A549 (cell line): ENCODE measurements around the gene CHM. TPM values are rescaled to one million over a fixed set of nuclear protein-coding genes. Genes with fewer than 3 reads are reported as not detected.
A peak's percentile ranks its signal among the peaks of the same experiment; 100 is the strongest.

Source experiments
- ATAC-seq, 2 experiments: fragments of 200-7000 bp in 1 of 2; fragments of >200 bp in 1 of 2; cut with Nextera tagmentation in 1 of 2; cut with Tn5 transposase in 1 of 2; 3 replicates each; pipeline versions ENCODE4 v1.8.0 to v1.9.1; 2018 to 2020; ENCODE audit warnings: mild to moderate bottlenecking in 1 of 2, moderate library complexity in 1 of 2
- CTCF ChIA-PET: fragments of 300-600 bp; sonication (Branson Sonifier 250); formaldehyde crosslinking; extraction: SDS; loops from one replicate; lab custom pipeline; 2021; ENCODE audit warnings: antibody characterized with exemption, inconsistent platforms; lab: Yijun Ruan, JAX
- POLR2A ChIA-PET: fragments of 350-600 bp; formaldehyde crosslinking; extraction: SDS; loops from one replicate; lab custom pipeline; 2021; ENCODE audit warnings: antibody characterized with exemption, inconsistent platforms; lab: Yijun Ruan, JAX
- DNase-seq, 2 experiments: peaks; one replicate each; pipeline versions ENCODE4 v3.0.0 to v3.0.0-alpha.2; 2011 to 2016; ENCODE audit warnings: low read depth in 1 of 2, low spot score in 1 of 2
- FAIRE-seq: peaks from 2 replicates; lab custom pipeline; 2011; peaks lifted over from hg19 to GRCh38; lab: Jason Lieb, UNC
- H3K27ac ChIP-seq, 2 experiments: fragments of >200 bp; sonication (Bioruptor Twin); formaldehyde crosslinking; 3 replicates each; pipeline ENCODE4 v1.5.1; 2016 to 2017
- H3K4me1 ChIP-seq: fragments of >200 bp; sonication (Bioruptor Twin); formaldehyde crosslinking; 3 replicates; pipeline ENCODE4 v1.6.1; 2016
- H3K4me2 ChIP-seq: fragments of >200 bp; sonication (Bioruptor Twin); formaldehyde crosslinking; 3 replicates; pipeline ENCODE4 v1.6.1; 2016
- H3K4me3 ChIP-seq: fragments of >200 bp; sonication (Bioruptor Twin); formaldehyde crosslinking; 3 replicates; pipeline ENCODE4 v1.5.1; 2016
- H3K9me3 ChIP-seq: fragments of >200 bp; sonication (Bioruptor Twin); formaldehyde crosslinking; 3 replicates; pipeline ENCODE4 v1.6.1; 2016
- CBX8 ChIP-seq: fragments of 200-600 bp; sonication (generic); IDR thresholded peaks from 2 replicates; pipeline ENCODE4 v1.6.1; 2016
- CEBPB ChIP-seq, 2 experiments: fragments of >200 bp in 1 of 2; sonication (Bioruptor Twin) in 1 of 2; formaldehyde crosslinking in 1 of 2; IDR thresholded peaks; 2 replicates each; pipeline ENCODE4 v1.6.1; 2012 to 2016
- CHD2 ChIP-seq: fragments of 150-350 bp; IDR thresholded peaks from 2 replicates; pipeline ENCODE4 v1.6.1; 2014; ENCODE audit warnings: low read length; ENCODE audit not compliant: partially characterized antibody
- CHD4 ChIP-seq: fragments of 200-600 bp; sonication (generic); IDR thresholded peaks from 2 replicates; pipeline ENCODE4 v1.6.1; 2016; ENCODE audit warnings: antibody characterized with exemption, mild to moderate bottlenecking, borderline replicate concordance
- EHF ChIP-seq: fragments of 250-450 bp; sonication (Bioruptor Pico); IDR thresholded peaks from 2 replicates; pipeline ENCODE4 v1.5.0; 2020; ENCODE audit warnings: mild to moderate bottlenecking
- ESRRA ChIP-seq: fragments of 150-350 bp; IDR thresholded peaks from 2 replicates; pipeline ENCODE4 v1.6.1; 2014; ENCODE audit warnings: mild to moderate bottlenecking, low read length, borderline replicate concordance
- FOXS1 ChIP-seq: fragments of 250-450 bp; sonication (Bioruptor Pico); IDR thresholded peaks from 2 replicates; pipeline ENCODE4 v1.5.0; 2020; ENCODE audit warnings: mild to moderate bottlenecking, moderate library complexity
- HDAC2 ChIP-seq: fragments of 200-600 bp; sonication (generic); IDR thresholded peaks from 2 replicates; pipeline ENCODE4 v1.6.1; 2016
- HOXA7 ChIP-seq: fragments of 250-450 bp; sonication (Bioruptor Pico); IDR thresholded peaks from 2 replicates; pipeline ENCODE4 v1.5.0; 2020; ENCODE audit warnings: mild to moderate bottlenecking, moderate library complexity
- MAFK ChIP-seq: fragments of 450-650 bp; IDR thresholded peaks from 2 replicates; pipeline ENCODE4 v1.6.1; 2014; ENCODE audit not compliant: partially characterized antibody
- MAZ ChIP-seq: fragments of 150-350 bp; IDR thresholded peaks from 2 replicates; pipeline ENCODE4 v1.6.1; 2014; ENCODE audit warnings: antibody characterized with exemption, low read depth, low read length, borderline replicate concordance
- NFE2L2 ChIP-seq: fragments of 150-350 bp; conservative IDR thresholded peaks from 2 replicates; pipeline ENCODE4 v1.6.1; 2014; ENCODE audit warnings: low read length
- NPAS2 ChIP-seq: fragments of 250-450 bp; sonication (Bioruptor Pico); IDR thresholded peaks from 2 replicates; pipeline ENCODE4 v1.8.0; 2022; ENCODE audit warnings: mild to moderate bottlenecking, moderate library complexity, borderline replicate concordance
- PHF8 ChIP-seq: fragments of 200-600 bp; sonication (generic); IDR thresholded peaks from 2 replicates; pipeline ENCODE4 v1.6.1; 2016; ENCODE audit warnings: low read depth, mild to moderate bottlenecking, antibody characterized with exemption, moderate library complexity, borderline replicate concordance
- POLR2AphosphoS2 ChIP-seq: conservative IDR thresholded peaks from 2 replicates; pipeline ENCODE4 v1.6.1; 2012; ENCODE audit warnings: low read length, improper control_type of control experiment, inconsistent platforms
- RAD21 ChIP-seq, 2 experiments: fragments of >200 bp in 1 of 2; sonication (Bioruptor Twin) in 1 of 2; formaldehyde crosslinking in 1 of 2; IDR thresholded peaks in 1 of 2; conservative IDR thresholded peaks in 1 of 2; 2 replicates in 1 of 2; 3 replicates in 1 of 2; pipeline ENCODE4 v1.6.1; 2012 to 2018; ENCODE audit warnings: inconsistent platforms in 1 of 2
- SMC3 ChIP-seq: fragments of >200 bp; sonication (Bioruptor Twin); formaldehyde crosslinking; IDR thresholded peaks from 3 replicates; pipeline ENCODE4 v1.6.1; 2018; ENCODE audit warnings: inconsistent platforms
- SREBF2 ChIP-seq: fragments of 450-650 bp; IDR thresholded peaks from 2 replicates; pipeline ENCODE4 v1.6.1; 2014; ENCODE audit warnings: mild to moderate bottlenecking, moderate library complexity
- TFCP2L1 ChIP-seq: fragments of 250-450 bp; sonication (Bioruptor Pico); IDR thresholded peaks from 2 replicates; pipeline ENCODE4 v1.5.0; 2021; ENCODE audit warnings: mild to moderate bottlenecking
- ZC3H11A ChIP-seq: fragments of 450-650 bp; IDR thresholded peaks from 2 replicates; pipeline ENCODE4 v1.6.1; 2014; ENCODE audit warnings: antibody characterized with exemption, mild to moderate bottlenecking
- ZFP36 ChIP-seq: fragments of 450-650 bp; IDR thresholded peaks from 2 replicates; pipeline ENCODE4 v1.6.1; 2014; ENCODE audit warnings: borderline replicate concordance; ENCODE audit not compliant: partially characterized antibody
- ZNF302 ChIP-seq: fragments of 250-450 bp; sonication (Bioruptor Pico); IDR thresholded peaks from 2 replicates; pipeline ENCODE4 v1.9.0; 2021; ENCODE audit warnings: inconsistent platforms, mild to moderate bottlenecking, moderate library complexity
- ZSCAN20 ChIP-seq: fragments of 250-450 bp; sonication (Bioruptor Pico); IDR thresholded peaks from 2 replicates; pipeline ENCODE4 v1.8.0; 2022; ENCODE audit warnings: mild to moderate bottlenecking, moderate library complexity
- WGBS: methylation state at CpG from one replicate; pipeline ENCODE4 v1.1.6; 2017; ENCODE audit errors: missing lambda C conversion rate; 5-methylcytosine and 5-hydroxymethylcytosine counted together
- polyA plus RNA-seq, 4 experiments: library from polyadenylated mRNA; depleted of rRNA in 3 of 4; stranded (reverse); fragments of >200 nt; fragmentation: RNase III in 1 of 4; extraction: RNeasy Plus Mini Kit Qiagen cat#74134 plus additional on column Dnase treatment in 1 of 4; gene quantifications; 2 replicates in 3 of 4; 3 replicates in 1 of 4; pipeline ENCODE4 v1.2.3, GENCODE V29; 2011 to 2017
- TF ChIP-seq, protein P1 (sequence below): fragments of >200 bp; sonication (Bioruptor Twin); formaldehyde crosslinking; IDR thresholded peaks from 3 replicates; pipeline ENCODE4 v1.5.1; 2016
- TF ChIP-seq, protein P2 (sequence below): fragments of >200 bp; sonication (Bioruptor Twin); formaldehyde crosslinking; IDR thresholded peaks from 3 replicates; pipeline ENCODE4 v1.6.1; 2016
- TF ChIP-seq, protein P3 (sequence below): fragments of >200 bp; sonication (Bioruptor Twin); formaldehyde crosslinking; IDR thresholded peaks from 2 replicates; pipeline ENCODE4 v1.6.1; 2016
- TF ChIP-seq, protein P4 (sequence below): fragments of 200-600 bp; sonication (generic); IDR thresholded peaks from 2 replicates; pipeline ENCODE4 v1.6.1; 2016; ENCODE audit warnings: antibody characterized with exemption, mild to moderate bottlenecking, moderate library complexity
- TF ChIP-seq, protein P5 (sequence below): fragments of 150-350 bp; IDR thresholded peaks from 2 replicates; pipeline ENCODE4 v1.6.1; 2014; ENCODE audit warnings: low read depth, mild to moderate bottlenecking, low read length
- TF ChIP-seq, protein P6 (sequence below): IDR thresholded peaks from 2 replicates; pipeline ENCODE4 v1.6.1; 2012

The CHM gene
- polyA plus RNA-seq, 2 of the 4 experiments (the other 2 are of a cell fraction) = 13.9 to 23.7 TPM

DNA sequence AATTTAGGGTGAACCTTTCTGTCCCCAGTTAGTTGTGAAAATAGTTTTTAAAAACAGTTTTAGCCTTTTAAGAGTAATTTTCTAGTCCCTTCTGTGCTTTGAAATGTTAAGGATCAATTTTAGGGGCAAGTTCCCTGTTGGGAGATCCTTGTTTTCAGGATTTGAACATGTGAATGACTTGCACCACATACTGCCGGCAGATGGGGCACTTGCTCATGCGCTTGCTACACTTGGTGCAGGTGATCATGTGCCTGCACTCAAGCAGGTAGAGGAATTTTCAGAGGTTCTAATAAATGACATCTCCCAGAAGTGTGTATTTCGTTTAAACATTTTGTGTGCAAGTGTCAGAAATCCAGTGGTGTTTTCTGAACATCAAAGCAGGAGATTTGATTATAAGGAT is 195.9 kb downstream of the CHM start:
- TF ChIP-seq CHD2 (no peak), SMC3 (peak; percentile 44; the same call in 2 of the 3 replicates), CHD4 (no peak), POLR2AphosphoS2 (no peak), ZSCAN20 (CRISPR knock-in tag) (no peak), RAD21 (conservative IDR thresholded peaks at IDR 0.05 in 1 of 2, IDR thresholded peaks at IDR 0.05 in 1 of 2) (peak; percentile 44 to 63), ZC3H11A (no peak), ESRRA (no peak), NPAS2 (no peak), HOXA7 (CRISPR knock-in tag) (no peak), ZFP36 (no peak), MAFK (no peak), EHF (CRISPR knock-in tag) (no peak), SREBF2 (no peak), TFCP2L1 (CRISPR knock-in tag) (no peak), FOXS1 (no peak), ZNF302 (CRISPR knock-in tag) (no peak)
- TF ChIP-seq, protein P1, sequence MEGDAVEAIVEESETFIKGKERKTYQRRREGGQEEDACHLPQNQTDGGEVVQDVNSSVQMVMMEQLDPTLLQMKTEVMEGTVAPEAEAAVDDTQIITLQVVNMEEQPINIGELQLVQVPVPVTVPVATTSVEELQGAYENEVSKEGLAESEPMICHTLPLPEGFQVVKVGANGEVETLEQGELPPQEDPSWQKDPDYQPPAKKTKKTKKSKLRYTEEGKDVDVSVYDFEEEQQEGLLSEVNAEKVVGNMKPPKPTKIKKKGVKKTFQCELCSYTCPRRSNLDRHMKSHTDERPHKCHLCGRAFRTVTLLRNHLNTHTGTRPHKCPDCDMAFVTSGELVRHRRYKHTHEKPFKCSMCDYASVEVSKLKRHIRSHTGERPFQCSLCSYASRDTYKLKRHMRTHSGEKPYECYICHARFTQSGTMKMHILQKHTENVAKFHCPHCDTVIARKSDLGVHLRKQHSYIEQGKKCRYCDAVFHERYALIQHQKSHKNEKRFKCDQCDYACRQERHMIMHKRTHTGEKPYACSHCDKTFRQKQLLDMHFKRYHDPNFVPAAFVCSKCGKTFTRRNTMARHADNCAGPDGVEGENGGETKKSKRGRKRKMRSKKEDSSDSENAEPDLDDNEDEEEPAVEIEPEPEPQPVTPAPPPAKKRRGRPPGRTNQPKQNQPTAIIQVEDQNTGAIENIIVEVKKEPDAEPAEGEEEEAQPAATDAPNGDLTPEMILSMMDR = peak; percentile 37; the same call in 2 of the 3 replicates
- TF ChIP-seq, protein P2, sequence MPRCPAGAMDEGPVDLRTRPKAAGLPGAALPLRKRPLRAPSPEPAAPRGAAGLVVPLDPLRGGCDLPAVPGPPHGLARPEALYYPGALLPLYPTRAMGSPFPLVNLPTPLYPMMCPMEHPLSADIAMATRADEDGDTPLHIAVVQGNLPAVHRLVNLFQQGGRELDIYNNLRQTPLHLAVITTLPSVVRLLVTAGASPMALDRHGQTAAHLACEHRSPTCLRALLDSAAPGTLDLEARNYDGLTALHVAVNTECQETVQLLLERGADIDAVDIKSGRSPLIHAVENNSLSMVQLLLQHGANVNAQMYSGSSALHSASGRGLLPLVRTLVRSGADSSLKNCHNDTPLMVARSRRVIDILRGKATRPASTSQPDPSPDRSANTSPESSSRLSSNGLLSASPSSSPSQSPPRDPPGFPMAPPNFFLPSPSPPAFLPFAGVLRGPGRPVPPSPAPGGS = no peak
- TF ChIP-seq, protein P3, sequence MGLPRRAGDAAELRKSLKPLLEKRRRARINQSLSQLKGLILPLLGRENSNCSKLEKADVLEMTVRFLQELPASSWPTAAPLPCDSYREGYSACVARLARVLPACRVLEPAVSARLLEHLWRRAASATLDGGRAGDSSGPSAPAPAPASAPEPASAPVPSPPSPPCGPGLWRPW = no peak
- TF ChIP-seq, all 56 proteins: peak for 3
- Histone ChIP-seq H3K27ac (no peak overlapping the region), H3K4me3 (no peak overlapping the region), H3K4me2 (no peak overlapping the region), H3K4me1 (no peaks in the 10 kb centered on the region), H3K9me3 (no peaks in the 10 kb centered on the region)
- ChIA-PET CTCF (no interaction called here), POLR2A (no interaction called here)
- DNase-seq = peak; percentile 0 to 34
- peak; percentile 73 for FAIRE-seq
- ATAC-seq = peak; percentile 70 to 81; a peak in 4 of 6 replicates
- 6% methylated on average over 3 of the region's 3 CpGs for WGBS

DNA sequence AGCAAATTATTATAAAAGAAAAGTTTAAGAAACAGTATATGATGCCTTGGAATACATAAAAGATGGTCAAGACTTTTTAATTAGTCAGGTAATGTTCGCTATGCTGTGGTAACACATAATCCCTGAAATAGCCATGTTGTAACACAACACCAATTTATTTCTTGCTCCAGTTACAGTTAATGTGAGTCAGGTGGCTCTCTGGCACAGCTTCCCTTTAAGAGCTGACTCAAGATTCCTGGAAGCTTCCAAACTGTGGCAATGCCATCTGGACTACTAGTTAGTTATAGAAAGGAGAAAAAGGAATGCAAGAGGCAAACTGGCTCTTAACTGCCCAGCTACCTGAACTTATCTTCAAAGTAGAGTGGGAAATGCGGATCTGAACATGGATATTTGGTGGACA is 210.5 kb downstream of the CHM start:
- no peaks in the 10 kb centered on the region for H3K4me1 ChIP-seq
- 0% methylated on average over 2 of the region's 2 CpGs for WGBS
- POLR2A ChIA-PET = no interaction called here
- H3K27ac ChIP-seq = no peak overlapping the region
- DNase-seq = no peak
- no peaks in the 10 kb centered on the region for H3K9me3 ChIP-seq
- ATAC-seq = no peak
- no peak for FAIRE-seq
- CTCF ChIA-PET = no interaction called here
- H3K4me2 ChIP-seq = no peak overlapping the region
- no peak for TF ChIP-seq NFE2L2
- no peak for TF ChIP-seq HDAC2
- no peak for TF ChIP-seq NPAS2
- TF ChIP-seq PHF8 = no peak
- TF ChIP-seq MAZ = no peak
- TF ChIP-seq CBX8 = no peak
- TF ChIP-seq, protein P4, sequence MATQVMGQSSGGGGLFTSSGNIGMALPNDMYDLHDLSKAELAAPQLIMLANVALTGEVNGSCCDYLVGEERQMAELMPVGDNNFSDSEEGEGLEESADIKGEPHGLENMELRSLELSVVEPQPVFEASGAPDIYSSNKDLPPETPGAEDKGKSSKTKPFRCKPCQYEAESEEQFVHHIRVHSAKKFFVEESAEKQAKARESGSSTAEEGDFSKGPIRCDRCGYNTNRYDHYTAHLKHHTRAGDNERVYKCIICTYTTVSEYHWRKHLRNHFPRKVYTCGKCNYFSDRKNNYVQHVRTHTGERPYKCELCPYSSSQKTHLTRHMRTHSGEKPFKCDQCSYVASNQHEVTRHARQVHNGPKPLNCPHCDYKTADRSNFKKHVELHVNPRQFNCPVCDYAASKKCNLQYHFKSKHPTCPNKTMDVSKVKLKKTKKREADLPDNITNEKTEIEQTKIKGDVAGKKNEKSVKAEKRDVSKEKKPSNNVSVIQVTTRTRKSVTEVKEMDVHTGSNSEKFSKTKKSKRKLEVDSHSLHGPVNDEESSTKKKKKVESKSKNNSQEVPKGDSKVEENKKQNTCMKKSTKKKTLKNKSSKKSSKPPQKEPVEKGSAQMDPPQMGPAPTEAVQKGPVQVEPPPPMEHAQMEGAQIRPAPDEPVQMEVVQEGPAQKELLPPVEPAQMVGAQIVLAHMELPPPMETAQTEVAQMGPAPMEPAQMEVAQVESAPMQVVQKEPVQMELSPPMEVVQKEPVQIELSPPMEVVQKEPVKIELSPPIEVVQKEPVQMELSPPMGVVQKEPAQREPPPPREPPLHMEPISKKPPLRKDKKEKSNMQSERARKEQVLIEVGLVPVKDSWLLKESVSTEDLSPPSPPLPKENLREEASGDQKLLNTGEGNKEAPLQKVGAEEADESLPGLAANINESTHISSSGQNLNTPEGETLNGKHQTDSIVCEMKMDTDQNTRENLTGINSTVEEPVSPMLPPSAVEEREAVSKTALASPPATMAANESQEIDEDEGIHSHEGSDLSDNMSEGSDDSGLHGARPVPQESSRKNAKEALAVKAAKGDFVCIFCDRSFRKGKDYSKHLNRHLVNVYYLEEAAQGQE = no peak
- TF ChIP-seq CHD4 = no peak
- TF ChIP-seq, protein P5, sequence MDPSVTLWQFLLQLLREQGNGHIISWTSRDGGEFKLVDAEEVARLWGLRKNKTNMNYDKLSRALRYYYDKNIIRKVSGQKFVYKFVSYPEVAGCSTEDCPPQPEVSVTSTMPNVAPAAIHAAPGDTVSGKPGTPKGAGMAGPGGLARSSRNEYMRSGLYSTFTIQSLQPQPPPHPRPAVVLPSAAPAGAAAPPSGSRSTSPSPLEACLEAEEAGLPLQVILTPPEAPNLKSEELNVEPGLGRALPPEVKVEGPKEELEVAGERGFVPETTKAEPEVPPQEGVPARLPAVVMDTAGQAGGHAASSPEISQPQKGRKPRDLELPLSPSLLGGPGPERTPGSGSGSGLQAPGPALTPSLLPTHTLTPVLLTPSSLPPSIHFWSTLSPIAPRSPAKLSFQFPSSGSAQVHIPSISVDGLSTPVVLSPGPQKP = no peak
- no peak for TF ChIP-seq ZNF302 (CRISPR knock-in tag)
- TF ChIP-seq, protein P6, sequence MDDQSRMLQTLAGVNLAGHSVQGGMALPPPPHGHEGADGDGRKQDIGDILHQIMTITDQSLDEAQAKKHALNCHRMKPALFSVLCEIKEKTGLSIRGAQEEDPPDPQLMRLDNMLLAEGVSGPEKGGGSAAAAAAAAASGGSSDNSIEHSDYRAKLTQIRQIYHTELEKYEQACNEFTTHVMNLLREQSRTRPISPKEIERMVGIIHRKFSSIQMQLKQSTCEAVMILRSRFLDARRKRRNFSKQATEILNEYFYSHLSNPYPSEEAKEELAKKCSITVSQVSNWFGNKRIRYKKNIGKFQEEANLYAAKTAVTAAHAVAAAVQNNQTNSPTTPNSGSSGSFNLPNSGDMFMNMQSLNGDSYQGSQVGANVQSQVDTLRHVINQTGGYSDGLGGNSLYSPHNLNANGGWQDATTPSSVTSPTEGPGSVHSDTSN = no peak
- no peak for TF ChIP-seq CEBPB (IDR thresholded peaks at IDR 0.05)
- H3K4me3 ChIP-seq = no peak overlapping the region
